Epidermal melanocyte (primary cell): ENCODE results near the gene TMEM242.

Source experiments
- DNase-seq: peaks from one replicate; pipeline ENCODE4 v3.0.0; 2011; ENCODE audit warnings: low spot score; ENCODE audit not compliant: insufficient read length

Gene TMEM242

DNA sequence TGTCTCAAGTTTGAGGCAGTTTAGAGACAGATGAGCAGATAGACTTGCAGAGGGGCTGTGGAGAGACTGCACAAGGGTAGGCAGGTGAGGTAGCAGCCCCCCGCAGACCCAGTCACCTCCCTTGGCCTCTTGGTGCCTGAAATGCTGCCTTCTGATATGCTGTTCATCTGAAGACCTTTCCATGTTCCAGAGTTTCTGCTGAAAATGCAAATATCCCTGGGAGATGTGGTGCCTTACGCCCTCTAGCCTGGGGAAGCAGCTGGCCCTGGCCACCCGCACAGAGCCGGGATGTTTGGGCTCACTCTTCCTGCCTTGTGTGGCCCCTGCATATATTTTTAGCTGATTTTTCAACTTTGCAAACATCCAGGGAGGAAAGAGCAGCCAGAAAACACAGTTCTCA, 51.4 kb downstream of the TMEM242 start:
- DNase-seq = no peak

DNA sequence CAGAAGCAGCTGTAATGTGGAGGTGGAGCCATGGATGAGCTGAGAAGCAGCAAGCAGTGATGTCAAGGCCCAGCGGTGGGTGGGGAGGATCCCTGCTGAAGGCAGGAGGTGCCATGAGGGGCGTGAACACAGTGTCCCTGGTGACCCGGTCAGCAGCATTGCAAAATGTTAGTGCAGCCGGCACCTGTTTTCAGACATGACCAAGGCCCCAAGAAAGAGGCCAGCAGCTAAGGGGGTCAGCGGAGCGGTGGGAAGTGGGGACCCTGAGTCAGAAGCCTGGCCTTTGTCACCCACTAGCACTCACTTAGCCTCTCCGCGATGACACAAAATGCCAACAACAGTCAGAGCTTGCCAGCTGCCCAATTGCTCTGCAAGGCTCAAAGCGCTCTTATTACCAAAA, 51.9 kb downstream of the TMEM242 start:
- DNase-seq = no peak

DNA sequence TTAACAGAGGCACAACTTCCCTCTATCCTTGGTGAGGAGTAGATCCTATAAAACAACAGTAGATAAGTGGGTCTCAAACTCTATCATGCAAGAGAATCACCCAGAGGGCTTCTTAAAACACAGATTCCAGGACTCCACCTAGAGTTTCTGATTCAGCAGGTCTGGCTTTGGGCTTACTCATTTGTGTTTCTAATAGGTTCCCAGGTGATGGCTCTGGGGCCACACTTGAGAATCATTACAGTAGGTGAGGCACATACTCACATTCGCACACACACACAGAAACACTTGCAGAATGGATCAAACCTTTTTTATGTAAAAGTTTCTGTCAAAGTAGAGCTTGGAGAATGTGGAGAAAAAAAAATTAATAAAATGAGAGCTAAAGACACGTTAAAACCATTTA, 52.4 kb downstream of the TMEM242 start:
- no peak for DNase-seq

DNA sequence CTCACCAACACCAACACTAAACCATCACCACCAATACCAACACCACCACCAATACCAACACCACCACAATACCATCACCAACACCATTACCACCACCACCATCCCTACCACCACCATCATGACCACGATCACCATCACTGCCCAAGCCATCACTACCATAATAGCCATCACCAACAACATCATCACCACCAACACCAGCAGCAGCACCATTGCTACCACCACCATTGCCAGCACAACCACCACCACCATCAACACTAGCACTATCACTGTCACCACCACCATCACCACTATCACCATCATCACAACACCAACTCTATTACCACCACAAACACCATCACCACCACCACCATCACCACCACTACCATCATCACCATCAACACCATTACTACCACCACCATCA, 53.0 kb downstream of the TMEM242 start:
- no peak for DNase-seq

DNA sequence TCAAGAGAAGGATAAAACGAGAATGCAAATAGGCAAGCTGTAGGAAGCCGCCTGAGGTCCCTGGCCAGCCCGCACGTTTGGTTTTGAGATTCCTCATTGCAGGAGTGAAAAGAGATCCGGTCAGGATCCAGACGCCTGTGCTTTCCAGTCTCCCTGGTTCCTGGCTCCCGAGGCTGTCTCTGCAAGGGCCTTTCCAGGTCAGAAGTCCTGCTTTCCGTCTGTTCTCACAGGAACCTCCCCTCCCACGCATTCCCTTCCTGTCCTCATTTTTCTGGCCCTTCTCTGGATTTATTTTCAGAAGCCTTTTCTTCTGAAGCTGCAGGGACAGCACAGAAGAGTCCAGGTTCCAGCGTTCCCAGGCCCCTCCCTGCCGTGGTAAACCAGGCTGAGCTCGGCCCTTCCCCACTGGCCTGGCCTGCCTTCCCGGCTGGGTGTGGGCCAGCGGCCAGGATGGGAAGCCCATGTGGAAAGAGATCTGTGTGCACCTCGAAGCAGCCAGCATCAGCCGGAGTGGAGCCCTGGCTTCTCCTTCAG, 54.0 kb downstream of the TMEM242 start:
- no peak for DNase-seq

DNA sequence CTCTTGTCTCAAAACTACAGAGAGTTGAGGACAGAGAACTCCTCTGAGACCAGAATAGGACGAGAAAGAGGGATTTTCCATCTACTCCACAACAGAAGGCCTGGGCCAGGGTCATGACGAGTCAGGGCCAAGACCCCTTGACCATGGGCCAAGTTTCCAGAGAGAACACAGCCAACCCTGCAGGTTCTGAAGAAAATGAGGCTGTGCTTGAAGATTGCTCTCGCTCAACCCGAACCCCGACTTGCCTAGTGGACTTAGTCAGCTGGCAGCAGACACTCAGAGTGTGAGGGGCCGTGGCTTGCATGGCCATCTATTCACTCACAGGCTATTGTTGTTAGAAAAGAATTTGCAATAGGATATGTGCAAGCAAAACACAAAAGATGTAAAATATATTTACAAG, 54.5 kb downstream of the TMEM242 start:
- no peak for DNase-seq

DNA sequence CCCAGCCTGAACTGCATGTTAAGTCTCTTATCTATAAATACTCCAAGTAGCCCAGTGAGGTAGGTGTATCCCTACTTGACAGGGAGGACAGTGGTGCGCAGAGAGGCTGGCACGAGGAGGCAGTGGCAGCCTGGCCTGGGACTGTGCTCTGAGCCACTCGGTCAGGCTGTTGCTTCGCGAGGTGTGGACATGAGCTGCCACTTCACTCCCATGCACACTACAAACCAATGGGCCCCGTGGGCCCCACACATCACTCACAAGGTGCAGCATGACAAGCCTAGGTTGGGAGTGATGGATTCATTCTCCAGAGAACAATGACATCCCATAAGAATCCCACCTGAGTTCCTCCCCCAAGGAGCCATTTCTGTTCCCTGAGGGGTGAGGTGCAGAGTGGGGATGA, 54.9 kb downstream of the TMEM242 start:
- DNase-seq = no peak

DNA sequence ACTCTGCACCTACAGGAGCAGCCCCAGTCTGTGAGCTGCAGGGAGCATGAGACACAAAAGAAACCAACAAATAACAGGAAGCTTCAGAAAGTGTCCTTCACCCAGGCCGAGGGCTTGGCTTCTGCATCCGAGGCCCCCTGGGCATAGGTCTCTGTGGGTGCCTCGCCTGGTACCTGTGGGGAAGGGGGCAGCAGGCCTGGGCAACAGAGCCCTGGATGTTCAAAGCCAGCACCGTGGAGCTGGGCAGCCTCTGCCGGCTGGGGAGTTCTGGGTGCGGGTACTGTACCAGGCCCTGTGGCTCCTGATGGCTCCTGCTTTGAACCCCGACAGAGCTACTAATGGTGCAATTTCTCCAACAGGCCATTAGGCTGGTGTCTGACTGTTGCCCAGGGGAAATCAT, 55.7 kb downstream of the TMEM242 start:
- DNase-seq = no peak

DNA sequence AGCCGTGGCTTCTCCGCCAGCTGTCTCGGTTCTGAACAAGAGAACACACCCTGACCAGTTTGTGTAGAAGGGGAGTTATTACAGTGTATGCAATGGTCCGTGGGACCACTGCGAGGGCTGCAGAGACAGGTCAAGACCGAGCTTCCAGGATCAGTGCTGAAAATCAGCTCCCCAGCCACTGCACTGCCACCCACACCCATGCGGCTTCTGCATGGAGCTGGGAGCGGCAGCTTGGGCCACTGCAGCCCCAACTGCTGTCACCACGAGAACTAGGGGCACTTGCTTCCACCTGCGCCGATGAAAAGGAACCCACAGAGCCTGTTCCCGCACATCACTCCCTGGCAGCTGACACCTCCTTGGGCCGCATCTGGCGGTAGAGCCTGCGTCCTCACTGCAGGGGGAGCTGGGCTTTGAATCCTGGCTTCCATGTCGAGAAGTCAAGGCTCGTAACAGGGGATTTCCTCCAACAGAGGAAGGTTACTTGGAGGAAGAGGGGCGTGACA, 56.2 kb downstream of the TMEM242 start:
- no peak for DNase-seq

DNA sequence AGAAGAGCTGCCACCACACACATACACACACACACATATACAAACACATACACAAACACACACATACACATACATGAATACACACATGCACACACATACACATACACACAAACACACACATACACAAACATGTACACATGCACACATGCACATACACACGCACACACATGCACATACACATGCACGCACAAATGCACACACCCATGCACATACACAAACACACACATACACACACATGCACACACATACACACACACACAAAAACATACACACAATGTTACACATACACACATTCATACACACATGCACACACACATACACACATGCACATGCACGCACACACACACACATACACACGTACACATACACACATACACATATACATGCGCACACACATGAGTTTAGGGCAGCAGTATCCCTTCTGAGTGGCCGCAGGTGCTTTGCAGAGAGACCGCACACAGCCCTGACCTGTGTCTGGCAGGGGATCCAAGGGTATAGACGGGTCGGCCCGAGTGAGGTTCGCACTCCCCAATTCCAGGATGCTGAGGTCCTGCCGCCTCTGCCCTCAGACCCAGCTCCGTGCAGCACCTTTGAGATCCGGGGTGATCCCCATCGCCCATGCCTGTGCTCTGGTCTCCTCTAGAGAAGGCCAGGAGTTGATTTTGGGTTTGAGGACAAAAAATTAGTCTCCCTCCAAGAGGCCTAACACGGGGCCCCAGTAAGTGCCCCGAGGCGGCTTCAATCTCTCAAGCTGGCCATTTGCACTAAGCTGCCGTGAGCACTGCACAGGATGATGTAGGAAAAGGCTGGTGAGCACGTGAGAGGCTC, 56.8 kb downstream of the TMEM242 start:
- DNase-seq = no peak

DNA sequence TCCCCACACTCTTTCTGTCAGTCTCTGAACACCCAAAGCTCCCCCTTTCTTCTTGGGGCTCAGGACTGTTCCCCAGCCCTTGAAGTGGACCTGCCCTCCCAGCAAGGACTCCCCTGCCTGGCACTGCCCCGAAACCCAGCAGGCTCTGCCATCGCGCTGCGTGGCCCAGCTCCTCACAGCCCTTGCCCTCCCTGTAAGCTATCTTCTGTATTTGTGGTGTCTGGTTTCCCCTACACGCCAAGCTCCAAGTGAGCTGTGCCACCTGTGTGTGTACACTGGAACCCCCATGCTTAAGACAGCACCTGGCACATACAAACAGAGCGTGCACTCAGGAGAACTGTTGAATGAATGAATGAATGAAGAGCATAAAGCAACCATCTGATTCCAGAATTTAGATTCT, 57.7 kb downstream of the TMEM242 start:
- no peak for DNase-seq

DNA sequence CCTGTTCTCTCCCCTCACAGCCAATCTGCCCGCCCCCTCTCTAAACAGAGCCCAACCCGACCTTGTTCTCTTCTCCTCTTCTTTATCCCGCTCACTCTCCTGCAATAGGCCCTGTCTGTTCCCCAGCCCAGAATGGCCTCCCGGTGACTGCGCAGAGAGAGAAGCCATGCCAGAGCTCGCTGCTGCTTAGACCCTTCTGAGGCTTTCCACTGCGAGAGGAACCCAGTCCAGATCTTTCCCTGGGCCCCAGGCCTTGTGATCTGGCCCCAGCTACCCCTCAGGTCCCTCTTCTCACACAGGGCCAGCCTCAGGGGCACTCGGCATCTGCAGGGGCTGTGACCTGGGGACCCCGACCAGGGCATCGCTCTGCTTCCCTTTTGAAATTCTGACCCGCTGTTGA, 58.1 kb downstream of the TMEM242 start:
- no peak for DNase-seq

DNA sequence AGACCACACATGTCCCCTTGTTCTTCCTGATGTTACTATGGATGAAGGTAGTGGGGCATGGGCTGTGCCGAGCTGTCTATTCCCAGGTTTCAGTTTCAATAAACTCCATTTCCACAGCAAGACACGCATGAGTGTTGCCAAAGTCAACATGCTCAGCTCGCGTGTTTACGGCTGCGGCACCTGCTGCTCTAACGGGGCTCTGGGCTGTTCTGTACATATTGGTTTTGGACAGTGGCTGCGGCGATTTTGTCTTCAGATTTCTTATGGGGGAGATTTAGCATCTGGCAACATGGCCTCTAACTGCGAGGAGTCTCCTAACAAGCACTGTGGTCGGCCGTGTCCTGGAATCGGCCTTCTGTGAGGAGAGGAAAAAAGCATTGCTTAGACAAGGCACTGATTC, 58.6 kb downstream of the TMEM242 start:
- DNase-seq = no peak

DNA sequence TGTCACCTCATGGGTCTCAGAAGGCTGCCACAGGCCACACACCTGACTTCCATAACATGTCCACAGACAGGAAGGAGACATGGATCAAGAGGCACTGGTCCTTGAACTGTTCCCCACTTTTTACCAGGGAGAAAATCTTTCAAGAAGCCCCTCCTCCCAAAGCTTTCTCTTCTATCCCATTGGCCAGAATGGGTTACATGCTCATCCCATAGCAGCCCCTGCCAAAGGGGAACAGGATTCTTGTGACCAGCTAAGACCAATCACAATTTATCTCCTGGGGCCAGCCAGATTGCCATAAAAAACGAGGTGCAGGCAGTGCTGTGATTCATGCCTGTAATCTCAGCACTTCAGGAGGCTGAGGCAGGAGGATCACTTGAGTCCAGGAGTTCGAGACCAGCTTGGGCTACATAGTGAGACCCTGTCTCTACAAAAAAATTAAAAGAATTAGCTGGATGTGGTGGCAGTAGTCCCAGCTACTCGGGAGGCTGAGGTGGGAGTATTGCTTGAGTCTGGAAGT, 59.4 kb downstream of the TMEM242 start:
- DNase-seq = no peak

DNA sequence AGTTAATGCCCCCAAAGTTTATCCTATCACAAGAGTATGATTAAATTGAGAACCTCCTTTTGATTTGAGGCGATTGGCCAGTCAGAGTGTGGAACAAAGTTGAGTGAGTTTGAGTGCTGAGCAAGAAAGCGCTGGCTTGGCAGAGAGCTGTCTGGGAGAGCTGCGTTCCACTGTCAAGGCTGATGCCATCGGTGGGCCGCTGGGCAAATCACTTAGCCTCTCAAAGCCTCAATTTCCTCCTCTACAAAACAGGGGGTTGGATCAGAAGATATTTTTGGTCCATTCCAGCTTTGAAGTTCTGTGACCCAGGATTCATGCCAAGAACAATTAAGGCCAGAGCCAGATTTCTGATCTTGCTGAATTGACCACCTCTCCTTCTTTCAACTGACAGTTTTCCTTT, 60.2 kb downstream of the TMEM242 start:
- no peak for DNase-seq

DNA sequence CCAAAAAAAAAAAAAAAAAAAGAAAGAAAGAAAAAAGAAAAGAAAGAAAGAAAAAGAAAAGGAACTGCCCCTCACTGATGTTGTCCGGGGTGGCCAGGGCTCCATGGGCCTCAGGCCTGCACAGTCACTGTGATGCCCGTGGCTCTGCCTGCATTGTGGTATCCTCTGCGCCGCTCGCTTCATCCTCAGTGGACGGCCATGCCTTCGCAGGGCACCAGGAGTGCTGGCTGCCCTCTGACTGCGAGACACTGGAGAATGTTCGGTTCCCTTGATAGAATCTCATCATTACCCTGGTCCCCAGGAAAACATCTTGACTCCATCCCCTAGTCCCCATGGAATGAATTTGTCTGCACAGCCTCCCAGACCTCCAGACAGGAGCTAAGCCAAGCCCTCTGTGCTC, 61.7 kb downstream of the TMEM242 start:
- no peak for DNase-seq

DNA sequence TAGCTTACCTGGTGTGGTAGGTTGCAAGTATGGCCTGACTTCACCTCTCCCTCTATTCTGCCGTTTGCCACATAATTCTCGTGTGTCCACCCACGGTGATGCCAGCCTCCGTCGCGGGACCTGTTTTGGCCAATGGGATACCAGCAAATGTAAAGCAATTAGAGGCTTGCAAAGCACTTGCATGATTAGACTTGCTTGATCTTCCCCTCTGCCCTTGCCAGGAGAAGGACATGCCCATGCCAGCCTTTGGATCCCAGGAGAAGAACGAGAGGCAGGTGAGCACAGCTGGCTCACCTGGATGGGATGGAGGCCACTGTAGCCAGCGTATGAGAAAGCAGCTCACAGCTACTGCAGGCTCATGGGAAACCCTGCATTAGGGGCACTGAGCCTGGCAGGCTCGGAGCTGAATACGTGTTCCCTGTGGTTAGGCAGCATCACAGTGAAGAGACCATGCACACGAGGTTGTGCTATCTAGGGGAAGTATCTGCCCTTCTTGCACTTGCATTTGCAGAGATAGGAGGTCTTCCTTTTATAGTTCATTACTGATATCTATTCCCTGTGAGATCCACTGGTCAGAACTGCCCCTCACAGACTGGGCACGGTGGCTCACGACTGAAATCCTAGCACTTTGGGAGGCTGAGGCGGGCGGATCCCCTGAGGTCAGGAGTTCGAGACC, 62.4 kb downstream of the TMEM242 start:
- no peak for DNase-seq

DNA sequence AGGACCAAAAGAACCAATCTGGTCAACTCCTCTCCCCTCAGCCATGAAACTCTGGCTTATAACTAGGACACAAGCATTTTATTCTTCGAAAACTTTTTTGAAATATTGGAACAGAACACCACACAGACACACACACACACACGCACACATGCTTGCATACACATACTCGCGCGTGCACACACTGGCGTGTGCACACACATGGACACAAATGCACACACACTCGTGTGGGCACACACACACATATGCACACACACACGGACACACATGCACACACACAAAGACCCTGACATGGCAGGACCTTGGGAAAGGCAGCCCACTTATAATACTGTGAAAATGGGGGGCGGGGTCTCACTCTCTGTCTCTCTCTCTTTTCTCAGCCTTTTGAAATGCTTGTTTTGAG, 63.9 kb downstream of the TMEM242 start:
- DNase-seq = no peak

DNA sequence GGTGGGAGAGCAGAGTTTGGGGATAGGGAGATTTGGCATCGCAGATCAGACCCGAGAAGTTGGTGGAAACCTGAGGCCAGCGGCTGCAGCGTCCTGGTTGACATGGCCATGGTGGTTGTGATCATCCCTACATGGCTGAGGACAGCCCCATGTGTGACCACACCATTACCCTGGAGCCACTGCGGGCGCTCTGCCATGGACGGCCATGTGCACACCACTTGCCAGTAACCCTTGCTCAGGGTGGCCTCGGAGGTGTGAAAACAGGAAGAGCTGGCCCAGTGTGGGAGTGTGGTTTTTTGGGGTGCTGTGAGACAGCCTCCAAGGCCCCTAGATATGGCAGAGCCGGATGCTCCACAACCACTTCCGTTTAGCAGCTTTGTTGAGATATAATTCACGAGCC, 64.4 kb downstream of the TMEM242 start:
- no peak for DNase-seq

DNA sequence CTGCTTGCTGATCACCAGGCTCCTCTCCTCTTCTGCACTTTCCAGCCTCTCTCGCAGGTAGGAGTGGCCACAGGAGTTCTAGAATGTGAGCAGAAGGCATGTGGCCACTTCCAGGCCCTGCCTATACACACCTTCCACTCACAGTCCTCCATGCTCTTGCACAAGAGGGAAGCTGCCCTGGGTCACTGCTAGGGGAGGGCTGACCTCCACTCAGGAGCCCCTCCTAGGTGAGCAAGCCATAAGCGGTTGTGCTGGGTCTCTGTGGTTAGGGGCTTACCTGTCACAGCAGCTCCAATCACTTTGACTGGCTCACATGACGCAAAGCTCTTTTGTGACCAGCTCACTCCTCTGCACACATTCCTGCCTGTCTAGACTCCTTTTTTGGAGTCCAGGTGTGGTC, 68.2 kb downstream of the TMEM242 start:
- no peak for DNase-seq

DNA sequence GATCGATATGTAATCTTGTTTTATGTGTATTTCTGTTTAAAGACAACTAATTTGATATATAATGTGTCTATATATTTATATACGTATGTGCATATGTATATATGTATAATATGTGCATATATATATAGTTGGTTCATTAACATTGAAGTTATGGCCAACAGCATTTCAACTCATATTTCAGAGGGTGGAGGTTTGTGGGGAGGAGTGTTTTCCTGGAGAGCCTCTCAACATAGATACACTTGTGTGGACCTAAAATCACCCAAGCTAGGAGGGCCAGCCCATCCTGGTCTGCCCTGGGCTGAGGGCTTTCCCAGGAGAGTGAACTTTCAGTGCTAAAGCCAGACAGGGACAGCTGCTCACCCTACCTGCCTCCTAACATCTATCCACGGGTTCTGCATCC, 68.8 kb downstream of the TMEM242 start:
- no peak for DNase-seq

DNA sequence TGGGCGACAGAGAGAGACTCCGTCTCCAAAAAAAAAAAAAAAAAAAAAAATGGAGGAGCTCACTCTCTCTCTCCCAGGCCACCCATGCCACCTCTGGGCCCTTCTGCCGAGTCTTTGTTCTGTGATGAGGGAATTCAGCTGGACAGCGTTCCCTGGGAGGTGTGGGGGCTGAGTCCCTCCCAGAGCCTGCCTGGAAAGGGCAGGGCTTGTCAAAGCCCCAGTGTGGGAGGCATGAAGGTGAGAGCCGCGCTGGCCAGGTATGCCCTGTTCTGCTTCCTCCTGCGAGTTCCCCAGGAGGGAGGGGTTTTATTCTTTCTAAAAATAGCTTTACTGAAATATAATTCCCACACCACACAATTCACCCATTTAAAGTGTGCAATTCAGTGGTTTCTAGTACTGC, 69.6 kb downstream of the TMEM242 start:
- no peak for DNase-seq
